Activated naive CD4-positive, alpha-beta T cell treated with anti-CD3 and anti-CD28 coated beads for 36 hours (primary cell): Measurements from ENCODE around the gene TEX264. TPM values are rescaled to one million over a fixed set of nuclear protein-coding genes. Genes with fewer than 3 reads are reported as not detected.

ENCODE experiments used
- CTCF ChIA-PET: fragments of 350-600 bp; sonication (Branson Sonifier 250); formaldehyde crosslinking; loops from one replicate; lab custom pipeline; 2021; ENCODE audit warnings: antibody characterized with exemption; lab: Charles Lee
- DNase-seq: peaks from one replicate; pipeline ENCODE4 v3.0.0-alpha.2; 2020
- H3K27ac Mint-ChIP-seq: one replicate; pipeline ENCODE4 v1.8.0; 2021; ENCODE audit warnings: mild to moderate bottlenecking, mixed read lengths
- H3K27me3 Mint-ChIP-seq: one replicate; pipeline ENCODE4 v1.8.0; 2021; ENCODE audit warnings: low read depth, mixed read lengths
- H3K36me3 Mint-ChIP-seq: one replicate; pipeline ENCODE4 v1.8.0; 2021; ENCODE audit warnings: low read depth, mixed read lengths
- H3K4me1 Mint-ChIP-seq: one replicate; pipeline ENCODE4 v1.8.0; 2021; ENCODE audit warnings: low read depth, mixed read lengths
- H3K4me3 Mint-ChIP-seq: one replicate; pipeline ENCODE4 v1.8.0; 2021; ENCODE audit warnings: mild to moderate bottlenecking, moderate library complexity, mixed read lengths
- H3K9me3 Mint-ChIP-seq: one replicate; pipeline ENCODE4 v1.8.0; 2021; ENCODE audit warnings: mixed read lengths
- intact Hi-C: fragments of 100-400 bp; cut with micrococcal nuclease; formaldehyde crosslinking; loops from one replicate; pipeline ENCODE4 v1.15.1; 2023
- total RNA-seq, 2 experiments: library from RNA; stranded (reverse); gene quantifications; one replicate each; pipeline ENCODE4 v1.2.3, GENCODE V29; 2021

The TEX264 gene
- total RNA-seq, 2 experiments from 2014 or later, result 23.7 to 26.6 TPM

DNA sequence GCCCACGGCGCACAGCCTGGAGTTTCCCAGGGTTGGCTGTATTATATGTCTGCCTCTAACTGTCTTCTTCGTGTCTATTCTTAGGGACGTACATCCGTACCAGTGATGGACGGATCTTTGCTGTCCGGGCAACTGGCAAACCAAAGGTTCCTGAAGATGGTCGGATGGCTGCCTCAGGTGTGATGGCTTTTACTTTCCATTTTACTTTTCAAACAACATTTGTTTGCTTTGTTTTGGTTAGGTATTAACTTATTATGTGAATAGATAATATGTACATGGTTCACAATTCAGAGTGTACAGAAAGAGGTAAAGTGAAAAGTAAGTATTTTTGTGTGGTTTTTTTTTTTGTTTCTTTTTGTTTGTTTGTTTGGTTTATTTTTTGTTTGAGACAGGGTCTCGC lies 11.1 kb upstream of the TEX264 start:
- no peaks in the 10 kb centered on the region for H3K27me3 Mint-ChIP-seq
- no peaks in the 10 kb centered on the region for H3K4me1 Mint-ChIP-seq
- H3K4me3 Mint-ChIP-seq, result no peak overlapping the region
- no peaks in the 10 kb centered on the region for H3K9me3 Mint-ChIP-seq
- CTCF ChIA-PET, result interaction anchor here (0.7 kb wide), 1 partner anchor 470 kb away, joined by 5 read pairs; no protein-coding TSS in a partner anchor
- H3K36me3 Mint-ChIP-seq, result peaks cover 17% of the 10 kb centered on the region
- H3K27ac Mint-ChIP-seq, result no peak overlapping the region
- no peak for DNase-seq
- intact Hi-C loops, result no loop called here

DNA sequence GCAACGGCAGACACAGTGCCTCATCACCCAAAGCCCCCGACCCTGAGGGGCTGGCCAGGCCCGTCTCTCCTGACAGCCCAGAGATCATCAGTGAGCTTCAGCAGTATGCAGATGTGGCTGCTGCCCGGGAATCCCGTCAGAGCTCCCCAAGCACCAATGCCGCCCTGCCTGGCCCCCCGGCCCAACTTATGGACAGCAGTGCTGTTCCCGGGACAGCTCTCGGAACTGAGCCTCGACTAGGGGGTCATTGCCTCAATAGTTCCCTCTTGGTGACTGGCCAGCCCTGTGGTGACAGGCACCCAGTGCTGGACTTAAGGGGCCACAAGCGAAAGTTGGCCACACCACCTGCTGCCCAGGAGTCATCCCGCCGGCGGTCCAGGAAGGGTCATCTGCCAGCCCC lies 8.6 kb upstream of the TEX264 start:
- CTCF ChIA-PET, result no interaction called here
- intact Hi-C loops, result no loop called here
- H3K27me3 Mint-ChIP-seq, result no peaks in the 10 kb centered on the region
- no peak for DNase-seq
- peaks cover 14% of the 10 kb centered on the region for H3K36me3 Mint-ChIP-seq
- peaks cover 3% of the 10 kb centered on the region for H3K4me1 Mint-ChIP-seq
- H3K4me3 Mint-ChIP-seq, result no peak overlapping the region
- no peak overlapping the region for H3K27ac Mint-ChIP-seq
- H3K9me3 Mint-ChIP-seq, result no peaks in the 10 kb centered on the region

DNA sequence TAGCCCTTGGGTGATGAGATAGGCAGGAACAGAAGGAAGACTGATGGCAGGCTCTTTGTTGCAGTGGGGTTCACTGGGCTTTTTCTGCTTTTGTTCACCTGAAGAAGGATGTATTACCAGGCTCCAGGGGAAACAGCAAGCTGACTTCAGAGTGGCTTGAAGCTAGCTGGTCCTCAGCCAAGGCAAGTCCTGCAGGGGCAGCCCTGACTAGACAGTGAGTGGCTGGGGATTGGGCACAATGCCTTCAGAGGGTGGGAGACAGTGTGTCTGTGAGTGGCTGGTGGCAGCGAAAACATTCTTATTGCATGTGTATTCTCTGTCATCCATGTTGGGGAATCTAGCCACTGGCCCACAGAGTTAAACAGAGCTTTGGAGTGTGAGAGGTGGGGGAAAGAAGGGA lies 2.3 kb upstream of the TEX264 start:
- Mint-ChIP-seq H3K9me3 (no peaks in the 10 kb centered on the region), H3K27me3 (no peaks in the 10 kb centered on the region), H3K4me3 (no peak overlapping the region), H3K36me3 (no peaks in the 10 kb centered on the region), H3K27ac (no peak overlapping the region), H3K4me1 (peaks cover 42% of the 10 kb centered on the region)
- CTCF ChIA-PET, result interaction anchor here (0.5 to 8.6 kb wide), 14 partner anchors 10 to 940 kb away, joined by 3 to 146 read pairs (median 6); partner anchors contain the start of genes DCAF1 and RAD54L2
- DNase-seq, result no peak
- intact Hi-C loops, result loop anchor here (1.0 kb wide), 2 partner anchors 166 to 277 kb away; partner anchors contain the start of gene RBM15B

DNA sequence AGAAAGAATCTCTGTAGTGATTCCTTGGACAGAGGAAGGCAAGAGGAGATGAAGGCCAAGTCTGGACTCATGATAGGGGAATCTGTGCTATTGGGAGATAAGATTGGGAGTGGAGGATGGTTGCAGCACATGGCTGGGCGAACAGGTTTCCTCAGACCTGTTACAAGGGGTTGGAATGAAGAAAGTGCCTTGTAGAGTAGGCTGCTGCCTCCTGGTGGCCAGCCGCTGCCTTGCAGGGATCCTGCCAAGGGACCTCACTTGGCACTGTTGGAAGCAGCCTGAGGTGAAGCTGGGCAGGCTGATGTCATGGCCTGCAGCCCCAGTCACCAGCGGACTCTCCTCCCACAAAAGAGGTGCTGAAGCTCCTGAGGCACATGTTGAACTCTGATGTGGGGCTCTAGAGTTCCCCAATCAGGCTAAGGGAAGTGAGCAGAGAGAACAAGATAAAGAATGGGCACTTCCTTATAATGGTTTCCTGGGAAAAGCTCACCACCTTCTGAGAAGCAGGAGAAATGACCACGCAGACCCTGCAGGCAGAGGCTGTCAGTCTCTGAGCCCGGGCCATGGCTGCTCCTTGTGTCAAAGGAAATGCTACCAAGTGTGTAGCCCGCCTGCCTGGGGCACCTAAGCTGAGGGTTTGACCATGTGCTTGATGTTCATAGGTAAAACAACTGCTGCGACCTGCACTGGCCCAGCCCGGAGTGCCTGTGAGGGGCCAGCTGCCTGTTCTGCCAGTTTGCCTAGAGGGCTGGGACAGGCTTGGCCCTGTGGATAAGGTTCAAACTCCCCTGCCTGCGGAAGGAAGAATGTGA lies 1.6 kb upstream of the TEX264 start:
- H3K4me1 Mint-ChIP-seq, result peaks cover 48% of the 10 kb centered on the region
- H3K27me3 Mint-ChIP-seq, result no peaks in the 10 kb centered on the region
- peak; percentile 92 for DNase-seq
- H3K36me3 Mint-ChIP-seq, result no peaks in the 10 kb centered on the region
- H3K4me3 Mint-ChIP-seq, result peak overlapping the region; percentile 85
- no peaks in the 10 kb centered on the region for H3K9me3 Mint-ChIP-seq
- intact Hi-C loops, result loop anchor here (1.0 to 5.0 kb wide), 4 partner anchors 167 to 1053 kb away; partner anchors contain the start of genes DUSP7, MAPKAPK3 and RBM15B
- H3K27ac Mint-ChIP-seq, result no peak overlapping the region
- CTCF ChIA-PET, result interaction anchor here (0.5 to 8.6 kb wide), 27 partner anchors 9 to 941 kb away, joined by 3 to 146 read pairs (median 4); partner anchors contain the start of genes DCAF1 and RAD54L2

DNA sequence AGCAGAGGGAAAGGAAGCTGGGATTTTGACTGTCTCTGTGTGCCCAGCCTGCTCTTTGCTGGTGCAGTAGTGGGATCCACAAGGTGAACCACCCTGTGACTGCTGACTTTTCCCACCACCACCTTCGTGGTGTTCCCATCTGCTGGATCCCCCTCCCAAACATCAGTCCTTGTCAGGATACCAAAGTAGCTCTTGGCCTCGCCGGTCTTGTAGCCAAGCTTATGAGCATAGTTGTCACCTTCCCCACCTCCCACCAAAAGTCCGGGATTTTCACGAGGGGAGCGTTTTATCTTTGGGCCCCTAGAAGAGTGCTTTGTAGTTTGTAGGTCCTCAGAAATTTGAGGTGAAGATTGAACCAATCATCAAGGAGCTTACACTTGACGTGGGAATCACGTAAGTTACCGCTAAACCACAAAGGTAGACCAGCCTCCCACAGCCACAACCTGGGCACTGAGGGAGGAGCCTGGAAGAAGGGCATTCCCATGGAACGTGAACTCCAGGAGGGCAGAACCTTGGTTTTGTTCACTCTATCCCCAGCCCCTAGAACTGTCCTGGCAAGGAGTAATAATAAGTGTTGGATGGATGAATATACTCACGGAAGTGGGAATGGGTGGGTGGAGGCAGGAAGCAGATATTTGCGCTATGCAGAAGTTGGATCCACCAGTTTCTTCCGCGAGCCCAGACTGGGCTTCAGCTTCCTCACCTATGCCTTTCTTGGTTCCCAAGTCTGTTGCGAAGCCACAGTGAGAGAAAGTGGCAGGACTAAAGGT lies 814 bp upstream of the TEX264 start:
- intact Hi-C loops, result loop anchor here (2.0 to 5.0 kb wide), 2 partner anchors 387 to 1053 kb away; partner anchors contain the start of genes DUSP7 and MAPKAPK3
- H3K9me3 Mint-ChIP-seq, result no peaks in the 10 kb centered on the region
- no peaks in the 10 kb centered on the region for H3K27me3 Mint-ChIP-seq
- CTCF ChIA-PET, result interaction anchor here (0.8 to 8.6 kb wide), 23 partner anchors 8 to 281 kb away, joined by 3 to 146 read pairs (median 5); partner anchors contain the start of genes DCAF1 and RAD54L2
- DNase-seq, result no peak
- peaks cover 56% of the 10 kb centered on the region for H3K4me1 Mint-ChIP-seq
- H3K4me3 Mint-ChIP-seq, result peak overlapping the region; percentile 85
- H3K36me3 Mint-ChIP-seq, result peaks cover 4% of the 10 kb centered on the region
- H3K27ac Mint-ChIP-seq, result peak overlapping the region; percentile 57

DNA sequence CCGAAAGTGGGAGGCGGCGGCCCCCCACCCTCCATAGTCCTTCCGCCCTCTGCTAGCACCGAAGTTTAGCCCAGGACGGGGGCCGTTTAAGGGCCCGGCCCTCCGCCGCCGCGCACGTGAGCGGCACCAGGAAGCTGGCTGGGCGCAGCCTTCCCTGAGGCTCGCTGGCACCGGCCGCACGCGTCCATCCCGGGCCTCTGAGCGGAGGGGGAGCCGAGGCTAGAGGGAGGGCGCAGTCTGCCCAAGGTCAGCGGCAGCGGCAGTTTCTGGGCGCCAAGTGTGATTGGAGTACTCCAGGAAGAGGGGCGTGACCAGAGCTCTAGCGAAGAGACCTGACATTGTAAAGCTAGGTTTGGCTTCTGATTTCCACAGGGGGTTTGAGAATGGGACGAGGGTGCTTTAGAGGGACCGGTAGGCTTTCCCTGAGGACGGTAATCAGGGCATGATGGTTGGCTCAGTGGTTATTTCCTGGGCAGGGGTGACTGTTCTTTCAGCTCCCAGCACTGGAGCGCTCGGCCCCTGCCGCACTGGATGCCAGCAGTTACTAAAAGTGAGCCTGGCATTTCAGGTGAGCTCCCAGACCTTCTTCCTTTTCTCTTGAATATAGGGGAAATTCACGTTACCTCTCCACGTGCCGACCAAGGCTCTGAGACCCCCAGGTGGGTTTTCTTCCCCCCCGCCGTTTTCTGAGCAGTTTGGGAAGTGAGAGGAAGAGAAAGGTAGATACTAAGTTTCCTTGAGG lies 853 bp downstream of the TEX264 start:
- peaks cover 13% of the 10 kb centered on the region for H3K36me3 Mint-ChIP-seq
- DNase-seq, result peak; percentile 53
- CTCF ChIA-PET, result interaction anchor here (0.6 to 8.6 kb wide), 6 partner anchors 10 to 170 kb away, joined by 3 to 146 read pairs (median 4); partner anchors contain the start of gene DCAF1
- H3K27me3 Mint-ChIP-seq, result no peaks in the 10 kb centered on the region
- H3K4me3 Mint-ChIP-seq, result peak overlapping the region; percentile 85
- peaks cover 70% of the 10 kb centered on the region for H3K4me1 Mint-ChIP-seq
- intact Hi-C loops, result loop anchor here (1.0 to 5.0 kb wide), 4 partner anchors 10 to 1055 kb away; partner anchors contain the start of genes DUSP7 and MAPKAPK3
- H3K27ac Mint-ChIP-seq, result peak overlapping the region; percentile 66
- H3K9me3 Mint-ChIP-seq, result no peaks in the 10 kb centered on the region

DNA sequence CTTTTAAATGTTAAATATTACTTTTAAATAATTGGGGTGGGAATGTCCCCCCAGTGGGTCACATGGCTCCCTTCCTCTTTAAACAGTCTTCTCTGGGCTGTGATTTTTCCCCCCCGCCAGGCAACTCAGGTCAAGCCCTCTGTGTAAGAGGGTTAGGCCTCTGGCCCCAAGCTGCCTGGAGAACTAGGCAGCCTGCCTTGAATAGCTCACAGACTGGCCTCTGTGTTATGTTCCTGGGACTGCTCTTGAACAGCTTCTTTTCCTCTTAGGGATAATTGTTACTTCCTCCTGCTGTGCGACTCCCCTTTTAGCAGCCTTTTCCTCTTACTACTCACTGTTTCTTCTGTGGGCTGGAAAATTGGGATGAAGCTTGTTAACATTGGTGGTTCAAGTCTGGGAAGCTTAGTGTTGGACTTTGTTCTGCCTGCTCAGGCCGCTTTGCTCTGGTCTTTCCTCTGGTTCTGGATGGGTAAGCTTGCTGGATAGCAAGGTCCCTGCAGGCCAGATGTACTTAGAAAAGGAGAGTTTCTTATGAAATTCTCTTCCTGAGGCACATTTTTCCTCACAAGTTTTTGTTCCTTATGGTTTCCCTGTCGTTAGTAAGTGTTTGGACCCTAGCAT lies 2.2 kb downstream of the TEX264 start:
- Mint-ChIP-seq H3K4me3 (peak overlapping the region; percentile 35), H3K4me1 (peaks cover 79% of the 10 kb centered on the region), H3K27me3 (no peaks in the 10 kb centered on the region), H3K36me3 (peaks cover 16% of the 10 kb centered on the region), H3K9me3 (no peaks in the 10 kb centered on the region), H3K27ac (no peak overlapping the region)
- intact Hi-C loops, result loop anchor here (5.0 kb wide), 1 partner anchor 384 kb away; the partner anchor contains the start of gene DUSP7
- DNase-seq, result no peak
- CTCF ChIA-PET, result interaction anchor here (0.6 to 8.6 kb wide), 5 partner anchors 8 to 190 kb away, joined by 3 to 146 read pairs (median 4); partner anchors contain the start of gene DCAF1

DNA sequence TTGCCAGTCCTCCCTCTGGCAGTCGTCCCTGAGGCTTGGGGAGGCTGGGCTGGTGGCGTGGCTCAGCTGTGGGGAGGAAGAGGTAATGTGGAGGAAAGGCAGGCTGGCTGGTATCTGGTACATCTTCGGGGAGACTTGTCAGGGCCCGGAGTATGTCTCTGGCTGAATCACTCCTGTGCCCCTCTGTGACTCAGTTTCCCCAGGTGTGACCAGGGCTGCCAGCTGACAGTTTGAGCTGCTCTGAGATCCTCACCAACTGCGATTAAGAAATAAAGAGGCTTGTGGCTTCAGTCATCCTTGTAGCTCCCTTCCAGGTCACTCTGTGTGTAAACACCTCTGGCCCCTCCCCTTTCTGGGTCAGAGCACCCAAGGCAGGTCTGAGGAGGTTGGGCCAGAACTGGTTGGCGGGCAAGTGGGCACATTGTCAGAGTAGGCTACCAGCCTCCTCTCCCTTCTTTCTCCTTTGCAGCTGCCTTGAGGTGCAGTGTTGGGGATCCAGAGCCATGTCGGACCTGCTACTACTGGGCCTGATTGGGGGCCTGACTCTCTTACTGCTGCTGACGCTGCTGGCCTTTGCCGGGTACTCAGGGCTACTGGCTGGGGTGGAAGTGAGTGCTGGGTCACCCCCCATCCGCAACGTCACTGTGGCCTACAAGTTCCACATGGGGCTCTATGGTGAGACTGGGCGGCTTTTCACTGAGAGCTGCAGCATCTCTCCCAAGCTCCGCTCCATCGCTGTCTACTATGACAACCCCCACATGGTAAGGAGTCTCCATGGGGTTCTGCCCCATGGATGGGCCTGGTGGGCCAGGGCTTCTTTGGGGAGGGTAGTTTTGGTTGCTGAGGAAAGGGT lies 3.0 kb downstream of the TEX264 start:
- Mint-ChIP-seq H3K36me3 (peaks cover 16% of the 10 kb centered on the region), H3K4me3 (no peak overlapping the region), H3K4me1 (peaks cover 82% of the 10 kb centered on the region), H3K27me3 (no peaks in the 10 kb centered on the region), H3K9me3 (no peaks in the 10 kb centered on the region), H3K27ac (no peak overlapping the region)
- intact Hi-C loops, result loop anchor here (5.0 kb wide), 1 partner anchor 383 kb away; the partner anchor contains the start of gene DUSP7
- CTCF ChIA-PET, result interaction anchor here (1.2 to 8.6 kb wide), 5 partner anchors 8 to 173 kb away, joined by 3 to 146 read pairs (median 5); partner anchors contain the start of gene DCAF1
- DNase-seq, result no peak

DNA sequence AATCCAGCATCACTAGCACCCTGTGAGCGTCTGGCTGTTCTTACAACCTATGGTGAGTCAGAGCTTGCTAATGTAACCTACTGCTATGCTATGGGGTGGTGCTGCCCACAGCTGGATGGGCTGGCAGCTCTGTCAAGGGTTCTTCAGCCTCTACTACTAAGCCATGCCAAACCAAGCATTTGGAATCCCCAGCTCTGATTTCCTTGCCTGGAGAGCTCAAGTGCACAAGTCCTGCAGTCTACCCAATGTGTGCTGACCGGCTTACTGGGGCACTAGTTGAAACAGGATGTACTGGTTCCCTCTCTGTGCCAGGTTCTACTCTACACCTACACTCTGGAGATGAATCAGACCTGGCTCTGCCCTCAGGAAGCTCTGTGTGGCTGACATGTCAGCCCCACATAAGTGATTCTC lies 4.2 kb downstream of the TEX264 start:
- DNase-seq, result peak; percentile 56
- CTCF ChIA-PET, result interaction anchor here (0.8 to 2.1 kb wide), 6 partner anchors 10 to 174 kb away, joined by 3 to 12 read pairs (median 4); no protein-coding TSS in a partner anchor
- intact Hi-C loops, result loop anchor here (1.0 kb wide), 1 partner anchor 11 kb away; no protein-coding TSS in a partner anchor
- Mint-ChIP-seq H3K4me1 (peaks cover 77% of the 10 kb centered on the region), H3K27me3 (no peaks in the 10 kb centered on the region), H3K36me3 (peaks cover 16% of the 10 kb centered on the region), H3K27ac (peak overlapping the region; percentile 85), H3K4me3 (no peak overlapping the region), H3K9me3 (no peaks in the 10 kb centered on the region)

DNA sequence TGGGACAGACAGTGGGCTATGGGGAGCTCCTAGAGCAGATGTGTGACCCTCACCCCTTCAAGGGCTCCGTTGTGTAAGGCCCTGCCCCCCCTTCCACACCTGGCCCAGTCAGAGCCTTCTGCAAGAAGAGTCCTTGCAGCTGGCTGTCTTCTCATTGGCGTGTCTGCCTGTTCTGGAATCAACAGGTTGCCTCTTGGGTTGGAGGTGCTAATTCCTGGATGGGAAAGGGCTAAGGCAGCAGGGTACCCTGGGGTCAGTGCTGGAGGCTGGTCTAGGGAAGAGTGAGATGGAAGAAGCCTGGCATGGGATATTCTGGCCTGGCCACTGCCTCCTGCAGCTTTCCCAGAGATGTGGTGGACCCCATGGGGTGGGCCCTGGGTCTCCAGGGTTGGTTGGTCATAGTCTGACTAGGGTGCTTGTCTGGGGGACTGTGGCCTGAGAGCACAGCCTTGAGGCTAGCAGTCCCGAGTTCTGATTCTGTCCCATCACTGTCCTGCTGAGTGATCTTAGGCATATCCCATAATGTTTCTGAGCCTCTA lies 5.1 kb downstream of the TEX264 start:
- H3K36me3 Mint-ChIP-seq, result peaks cover 16% of the 10 kb centered on the region
- peak overlapping the region; percentile 85 for H3K27ac Mint-ChIP-seq
- no peaks in the 10 kb centered on the region for H3K9me3 Mint-ChIP-seq
- CTCF ChIA-PET, result interaction anchor here (0.6 to 2.1 kb wide), 4 partner anchors 10 to 629 kb away, joined by 3 to 12 read pairs (median 4); no protein-coding TSS in a partner anchor
- no peak overlapping the region for H3K4me3 Mint-ChIP-seq
- intact Hi-C loops, result no loop called here
- peaks cover 80% of the 10 kb centered on the region for H3K4me1 Mint-ChIP-seq
- DNase-seq, result no peak
- no peaks in the 10 kb centered on the region for H3K27me3 Mint-ChIP-seq
